GM19240 (cell line): ENCODE measurements around the gene GFOD2.

ENCODE experiments used
- DNase-seq: peaks from one replicate; pipeline ENCODE4 v3.0.0; 2011; ENCODE audit warnings: low spot score; ENCODE audit not compliant: insufficient read length

The GFOD2 gene

GRCh38 chr16:67733734-67734470, 14.8 kb upstream of the GFOD2 start:
- no peak for DNase-seq

- DNase-seq: no peak
These were observed 12.6 kb upstream of the GFOD2 start for GRCh38 chr16:67731753-67732095.

- no peak for DNase-seq
These were observed 12.1 kb upstream of the GFOD2 start for GRCh38 chr16:67731071-67731752.

GRCh38 chr16:67730326-67730725, 11.2 kb upstream of the GFOD2 start:
- no peak for DNase-seq

GRCh38 chr16:67729636-67730248, 10.6 kb upstream of the GFOD2 start:
- DNase-seq: no peak

- DNase-seq: no peak
These were observed 8.7 kb upstream of the GFOD2 start for GRCh38 chr16:67727521-67728485.

- no peak for DNase-seq
These were observed 7.3 kb upstream of the GFOD2 start for GRCh38 chr16:67726106-67727034.

GRCh38 chr16:67723911-67724305, 4.8 kb upstream of the GFOD2 start:
- DNase-seq: no peak

- no peak for DNase-seq
These were observed 4.2 kb upstream of the GFOD2 start for GRCh38 chr16:67723151-67723910.

GRCh38 chr16:67720236-67720635, 1.1 kb upstream of the GFOD2 start:
- DNase-seq: no peak

- DNase-seq: no peak
These were observed 645 bp upstream of the GFOD2 start for GRCh38 chr16:67719778-67720144.

GRCh38 chr16:67718668-67719047, 458 bp downstream of the GFOD2 start:
- DNase-seq: no peak

- DNase-seq: no peak
These were observed 3.0 kb downstream of the GFOD2 start for GRCh38 chr16:67716097-67716496.

GRCh38 chr16:67714522-67714921, 4.6 kb downstream of the GFOD2 start:
- no peak for DNase-seq

- no peak for DNase-seq
These were observed 5.4 kb downstream of the GFOD2 start for GRCh38 chr16:67713647-67714273.

GRCh38 chr16:67710607-67711006, 8.5 kb downstream of the GFOD2 start:
- DNase-seq: no peak

- no peak for DNase-seq
These were observed 10.1 kb downstream of the GFOD2 start for GRCh38 chr16:67709050-67709449.

GRCh38 chr16:67708368-67708771, 10.7 kb downstream of the GFOD2 start:
- no peak for DNase-seq

GRCh38 chr16:67707790-67708189, 11.3 kb downstream of the GFOD2 start:
- no peak for DNase-seq
